HT1080 (cell line): ENCODE measurements around the gene LRPAP1. TPM values are rescaled to one million over a fixed set of nuclear protein-coding genes. Genes with fewer than 3 reads are reported as not detected.
A peak's percentile ranks its signal among the peaks of the same experiment; 100 is the strongest.
"Not testable (repeated sequence)": the region's sequence is repeated elsewhere in the genome, so short reads cannot be mapped to it uniquely, and the experiment has no call there.

Source experiments
- DNase-seq: peaks from one replicate; pipeline ENCODE4 v3.0.0-alpha.2; 2015; ENCODE audit warnings: low read depth
- polyA plus RNA-seq, 2 experiments: library from polyadenylated mRNA; depleted of rRNA; stranded (reverse); fragments of >200 nt; gene quantifications; 2 replicates each; pipeline ENCODE4 v1.2.3, GENCODE V29; 2015
- total RNA-seq: library from RNA; depleted of rRNA; stranded (reverse); fragments of >200 nt; shearing (Covaris generic); gene quantifications from 2 replicates; pipeline ENCODE4 v1.2.3, GENCODE V29; 2014; rRNA removed

Gene LRPAP1, protein sequence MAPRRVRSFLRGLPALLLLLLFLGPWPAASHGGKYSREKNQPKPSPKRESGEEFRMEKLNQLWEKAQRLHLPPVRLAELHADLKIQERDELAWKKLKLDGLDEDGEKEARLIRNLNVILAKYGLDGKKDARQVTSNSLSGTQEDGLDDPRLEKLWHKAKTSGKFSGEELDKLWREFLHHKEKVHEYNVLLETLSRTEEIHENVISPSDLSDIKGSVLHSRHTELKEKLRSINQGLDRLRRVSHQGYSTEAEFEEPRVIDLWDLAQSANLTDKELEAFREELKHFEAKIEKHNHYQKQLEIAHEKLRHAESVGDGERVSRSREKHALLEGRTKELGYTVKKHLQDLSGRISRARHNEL
- 160 and 256 TPM in 2 replicates for total RNA-seq
- polyA plus RNA-seq (2015; cell fraction: cytosol; rRNA removed), result 144 and 192 TPM in 2 replicates
- 196 and 280 TPM in 2 replicates for polyA plus RNA-seq (2015; cell fraction: nucleus; rRNA removed)

DNA sequence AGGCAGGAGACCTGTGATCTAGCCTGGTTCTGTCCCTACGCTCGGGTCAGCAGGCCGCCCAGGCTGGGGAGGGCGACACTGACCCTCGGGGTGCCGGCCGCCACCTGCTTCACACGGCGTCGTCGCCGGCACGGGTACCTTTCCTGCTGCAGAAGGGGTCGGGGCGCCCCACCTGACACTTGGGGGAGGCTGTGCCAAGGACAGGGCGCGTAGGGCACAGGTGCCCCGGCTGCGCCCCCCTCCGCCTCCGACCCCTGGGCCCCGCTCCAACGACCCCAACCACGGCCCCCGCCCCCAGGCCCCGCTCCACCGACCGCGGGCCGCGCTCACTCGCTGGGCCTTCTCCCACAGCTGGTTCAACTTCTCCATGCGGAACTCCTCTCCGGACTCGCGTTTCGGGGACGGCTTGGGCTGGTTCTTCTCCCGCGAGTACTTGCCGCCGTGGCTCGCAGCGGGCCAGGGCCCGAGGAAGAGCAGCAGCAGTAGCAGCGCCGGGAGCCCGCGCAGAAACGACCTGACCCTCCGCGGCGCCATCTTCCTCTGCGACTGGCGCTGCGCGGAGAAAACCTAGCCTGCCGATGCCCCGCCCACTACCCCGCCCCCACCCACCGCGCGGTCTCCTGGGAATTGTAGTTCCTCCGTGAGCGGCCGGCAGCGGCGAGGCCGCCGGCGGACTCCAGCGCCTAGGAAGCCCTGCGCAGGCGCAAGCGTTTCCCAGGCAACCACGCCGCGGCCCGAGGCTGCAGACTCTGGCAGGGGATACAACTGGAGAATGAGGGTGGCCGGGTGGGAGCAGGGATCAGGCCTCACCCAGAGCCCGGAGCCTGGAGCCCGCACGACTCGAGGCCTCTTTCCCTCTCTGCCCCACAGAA is at the start of gene LRPAP1:
LRPAP1 (minus strand) TSS at position 544 of the 872 bp plus-strand sequence; CDS start at position 534, 10 bp downstream.
- DNase-seq, result peak; percentile 74

DNA sequence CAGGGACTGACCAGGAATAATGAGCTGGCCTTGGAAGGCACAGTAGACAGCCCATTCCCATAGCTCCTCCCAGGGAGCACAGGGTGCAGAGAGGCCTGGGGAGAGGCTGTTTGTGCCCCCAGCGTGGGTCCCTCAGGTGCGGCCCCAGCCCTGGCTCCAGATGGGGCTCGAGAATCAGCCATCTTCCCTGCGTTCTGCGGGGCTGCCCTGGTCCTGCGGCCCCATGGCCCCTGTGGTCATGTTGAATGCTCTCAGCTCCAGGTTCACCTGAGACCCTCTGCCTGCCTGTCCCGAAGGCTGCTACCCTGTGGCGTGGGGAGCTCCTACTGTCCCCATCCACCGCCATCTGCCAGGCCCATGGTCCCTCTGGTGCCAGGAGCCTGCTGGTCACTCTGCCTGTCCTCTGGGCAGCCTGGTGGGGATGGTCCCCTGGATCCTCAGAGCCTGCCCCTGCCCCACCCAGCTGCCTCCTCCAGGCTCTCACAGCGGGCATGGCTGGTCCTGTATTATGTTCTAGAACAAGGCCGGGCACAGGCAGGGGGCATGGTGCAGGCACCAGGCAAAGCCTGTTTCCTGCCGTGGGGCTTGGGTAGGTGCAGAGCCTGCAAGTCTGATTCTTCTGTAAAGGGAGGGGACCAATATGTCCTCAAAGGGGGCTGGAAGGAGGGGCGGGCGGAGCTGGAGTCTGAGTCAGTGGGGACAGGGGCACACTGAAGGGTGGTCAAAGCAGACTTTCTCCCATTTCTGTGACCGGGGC is 49.3 kb upstream of the LRPAP1 start:
- not testable (repeated sequence) for DNase-seq

DNA sequence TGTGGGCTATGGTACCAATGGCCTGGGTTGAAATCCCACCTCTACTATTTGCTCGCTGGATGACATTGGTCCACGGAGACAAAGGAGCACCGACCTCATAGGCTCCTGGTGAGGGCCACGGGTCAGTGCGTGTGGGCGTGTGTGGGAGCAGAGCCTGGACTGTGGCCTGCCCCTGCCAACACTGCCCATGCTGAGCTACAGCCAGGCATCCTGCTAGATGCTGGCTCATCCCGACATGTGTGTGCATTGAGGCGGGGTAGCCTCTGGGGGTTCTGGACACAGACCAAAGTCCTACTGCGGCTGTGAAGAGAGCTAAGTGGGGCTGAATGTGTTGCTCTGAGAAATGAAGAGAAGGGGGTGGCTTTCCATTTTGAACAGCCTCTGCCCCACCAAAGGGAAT is 48.6 kb upstream of the LRPAP1 start:
- not testable (repeated sequence) for DNase-seq

DNA sequence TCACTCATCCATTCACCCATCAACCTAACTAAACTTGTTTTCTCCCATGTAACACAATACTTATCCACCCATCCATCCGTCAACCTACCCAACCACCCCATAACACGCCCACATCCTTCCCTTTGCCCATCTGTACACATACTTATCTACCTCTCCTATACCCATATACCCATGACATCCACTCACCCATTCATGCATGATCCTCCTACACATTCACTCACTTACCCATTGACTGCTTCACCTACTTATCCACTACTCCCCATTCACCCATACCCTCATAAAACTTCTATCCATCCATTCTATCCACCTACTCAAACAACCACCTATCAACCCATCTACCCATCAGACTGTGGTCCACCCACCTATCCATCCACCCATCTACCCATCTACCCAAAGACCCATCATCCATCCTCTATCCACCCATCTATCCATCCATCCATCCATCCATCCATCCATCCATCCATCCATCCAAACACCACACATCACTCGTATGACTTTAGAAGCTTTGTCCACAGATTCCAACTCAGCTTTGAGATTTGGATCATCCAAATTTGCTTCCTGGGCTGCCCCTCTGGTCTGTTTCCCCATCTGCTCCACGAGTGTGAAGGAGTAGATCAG is 46.4 kb upstream of the LRPAP1 start:
- DNase-seq, result not testable (repeated sequence)

DNA sequence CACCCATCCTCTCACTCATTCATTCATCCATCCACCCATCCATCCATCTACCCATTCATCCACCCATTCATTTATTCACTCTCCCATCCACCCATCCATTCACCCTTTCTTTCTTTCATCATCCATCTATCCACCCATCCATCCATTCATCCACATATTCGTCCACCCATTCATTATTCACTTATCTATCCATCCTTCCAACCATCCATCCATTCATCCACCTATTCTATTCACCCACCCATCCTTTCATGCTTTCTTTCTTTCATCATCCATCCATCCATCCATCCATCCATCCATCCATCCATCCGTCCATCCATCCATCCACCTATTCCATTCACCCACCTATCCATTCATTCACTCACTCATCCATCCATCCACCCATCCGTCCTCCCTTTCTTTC is 45.8 kb upstream of the LRPAP1 start:
- DNase-seq, result not testable (repeated sequence)

DNA sequence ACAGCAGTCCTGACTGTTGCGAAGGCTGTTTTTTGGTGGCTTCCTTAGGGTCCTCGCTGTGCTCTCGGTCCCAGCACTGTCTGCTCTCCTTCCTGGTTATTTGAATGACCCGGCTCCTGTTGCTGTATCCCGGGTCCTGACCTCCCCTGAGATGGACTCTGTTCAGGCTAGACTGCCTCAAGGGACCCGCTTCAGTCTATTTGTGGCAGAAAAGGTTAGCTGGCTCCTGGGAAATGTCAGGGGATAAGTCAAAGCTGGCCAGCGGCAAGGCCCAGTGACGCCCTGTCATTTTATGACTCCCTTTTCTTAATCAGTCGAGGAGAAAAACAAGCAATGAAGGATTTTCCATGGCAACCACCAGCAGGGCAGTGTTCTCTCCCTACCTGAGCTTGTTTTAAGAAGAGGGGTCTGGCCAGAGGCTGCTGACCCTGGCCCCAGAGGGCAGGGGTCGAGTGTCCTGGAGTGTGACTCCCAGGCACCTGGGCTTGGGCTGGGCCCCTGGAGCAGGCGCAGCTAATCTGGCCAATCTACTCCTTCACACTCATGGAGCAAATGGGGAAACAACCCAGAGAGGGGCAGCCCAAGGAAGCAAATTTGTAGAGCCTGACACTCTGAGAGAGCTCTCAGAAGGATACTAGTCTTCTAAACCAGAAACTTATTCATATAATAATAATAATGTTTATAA is 45.1 kb upstream of the LRPAP1 start:
- not testable (repeated sequence) for DNase-seq

DNA sequence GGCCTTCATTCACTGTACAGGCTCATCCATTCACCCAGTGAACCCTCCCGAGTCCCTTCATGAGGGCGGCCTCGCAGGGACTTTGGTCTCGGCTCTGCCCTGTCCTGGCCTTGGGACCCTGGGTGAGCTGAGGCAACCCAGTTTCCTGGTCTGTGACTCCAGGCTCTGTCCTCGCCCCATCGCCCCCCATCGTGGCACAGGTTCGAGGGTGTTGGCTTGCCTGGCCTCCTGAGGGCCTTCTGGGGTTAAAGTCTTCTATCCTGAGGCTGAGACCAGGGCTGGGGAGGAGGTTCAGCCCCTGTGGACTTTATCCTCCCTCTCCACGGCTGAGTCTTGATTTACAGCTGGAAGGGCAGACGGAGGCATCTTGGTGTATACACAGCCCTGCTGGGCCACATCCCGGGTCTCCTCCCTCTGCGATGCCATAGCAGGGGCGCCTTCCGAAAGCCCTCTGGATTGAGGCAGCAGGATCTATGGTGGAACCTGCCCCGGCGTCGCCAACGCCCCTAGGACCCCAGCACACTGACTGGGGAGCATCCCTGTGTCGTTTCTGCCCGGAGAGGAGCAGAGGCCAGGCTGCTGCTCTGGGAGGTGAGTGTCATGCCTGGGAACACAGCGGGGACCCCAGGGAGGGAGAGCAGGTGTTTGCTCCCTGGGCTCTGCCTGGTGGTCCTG is 44.4 kb upstream of the LRPAP1 start:
- not testable (repeated sequence) for DNase-seq

DNA sequence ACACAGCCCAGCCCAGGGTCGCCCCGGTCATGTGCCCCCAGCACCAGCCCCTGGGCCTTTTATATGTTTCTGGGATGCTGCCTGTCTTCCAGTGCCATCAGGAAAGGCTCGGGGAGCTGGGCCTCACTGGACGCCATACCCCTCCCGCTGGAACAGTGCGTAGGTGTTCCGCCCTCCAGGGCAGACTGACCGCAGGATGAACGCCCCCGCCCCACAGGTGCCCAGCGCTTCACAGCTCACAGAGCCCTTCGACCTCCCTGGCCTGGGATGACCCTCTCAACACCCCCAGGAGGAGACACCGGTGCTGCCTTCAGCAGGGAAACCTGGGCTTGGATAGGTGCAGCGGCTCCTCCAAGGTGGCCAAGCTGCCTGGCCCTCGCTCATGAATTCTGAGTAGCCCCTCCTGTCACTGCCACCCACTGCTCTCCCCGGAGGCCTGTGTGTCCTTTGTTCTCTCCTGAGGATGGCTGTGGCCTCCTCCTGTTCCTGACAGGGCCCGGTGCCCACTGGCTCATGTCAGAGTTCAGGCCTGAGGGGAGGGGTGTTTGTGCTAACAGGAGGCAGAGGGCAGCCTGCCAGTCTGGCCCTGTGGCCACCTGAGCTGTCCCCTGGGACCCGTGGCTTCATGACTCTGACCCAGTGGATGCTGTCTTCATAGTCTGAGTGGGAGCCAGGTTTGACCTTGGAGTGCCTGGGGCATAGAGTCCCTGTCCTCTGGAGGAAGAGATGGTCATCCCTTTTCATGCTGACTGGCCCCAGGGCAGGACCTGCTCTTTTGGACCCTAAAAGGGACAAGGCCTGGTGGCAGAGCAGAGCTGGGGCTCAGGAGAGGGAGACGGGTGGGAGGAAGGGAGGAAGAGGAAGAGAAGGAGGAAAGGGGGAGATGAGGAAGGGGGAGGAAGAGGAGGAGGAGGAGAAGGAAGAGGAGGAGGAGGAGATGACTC is 43.5 kb upstream of the LRPAP1 start:
- DNase-seq, result not testable (repeated sequence)

DNA sequence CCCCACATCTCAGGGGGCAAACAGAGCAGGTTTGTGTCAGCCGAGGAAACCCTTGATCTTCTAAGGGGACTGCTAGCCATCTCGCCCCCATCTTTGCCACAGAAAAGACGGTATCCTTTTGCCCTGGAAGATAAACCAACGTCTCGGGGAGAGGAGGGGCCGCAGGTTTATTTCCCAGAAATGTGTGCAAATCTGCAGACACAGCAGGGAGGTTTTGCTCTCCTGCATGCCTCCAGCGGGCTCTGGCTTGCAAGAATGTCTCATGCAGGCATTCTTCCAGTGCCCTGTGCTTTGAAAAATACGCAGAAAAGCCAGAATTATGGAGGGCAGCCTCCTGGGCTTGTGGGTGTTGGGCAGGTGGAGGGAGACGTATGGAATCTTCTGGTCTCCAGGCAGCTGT is 42.6 kb upstream of the LRPAP1 start:
- DNase-seq, result not testable (repeated sequence)

DNA sequence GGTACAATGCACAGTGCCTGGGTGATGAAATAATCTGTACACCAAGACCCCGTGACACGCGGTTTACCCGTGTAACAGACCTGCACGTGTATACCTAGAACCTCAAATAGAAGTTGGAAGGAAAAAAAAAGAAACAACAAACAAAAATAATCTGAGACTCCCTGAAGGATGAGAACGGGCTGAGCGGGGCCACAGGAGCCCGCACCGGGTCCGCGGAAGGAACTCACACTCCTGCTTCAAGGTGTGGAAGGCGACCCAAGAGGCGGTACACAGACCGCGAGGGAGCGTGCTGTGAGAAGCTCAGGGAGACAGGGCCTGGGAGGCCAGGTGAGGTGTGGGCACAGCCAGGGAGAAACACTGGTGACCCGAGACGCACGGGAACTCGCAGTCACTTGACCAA is 42.1 kb upstream of the LRPAP1 start:
- not testable (repeated sequence) for DNase-seq

DNA sequence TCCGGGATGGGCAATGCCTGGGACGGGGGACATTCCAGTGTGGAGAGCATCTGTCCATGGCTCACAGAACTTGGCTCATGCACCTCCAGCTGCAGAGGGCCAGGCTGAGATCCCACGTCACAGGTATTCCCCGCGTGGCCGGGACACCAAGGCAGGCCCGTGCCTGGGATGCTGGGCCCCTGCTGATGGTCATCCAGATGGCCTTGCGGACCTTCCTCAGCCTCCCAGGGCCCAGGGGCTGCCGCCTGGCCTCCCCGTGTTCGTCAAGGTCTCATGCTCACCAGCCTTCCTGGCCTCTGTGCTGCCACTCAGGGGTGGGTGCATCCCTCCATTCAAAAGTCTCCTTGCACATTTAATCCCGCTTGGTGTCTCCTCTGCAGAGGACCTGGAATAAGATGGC is 40.9 kb upstream of the LRPAP1 start:
- DNase-seq, result no peak

DNA sequence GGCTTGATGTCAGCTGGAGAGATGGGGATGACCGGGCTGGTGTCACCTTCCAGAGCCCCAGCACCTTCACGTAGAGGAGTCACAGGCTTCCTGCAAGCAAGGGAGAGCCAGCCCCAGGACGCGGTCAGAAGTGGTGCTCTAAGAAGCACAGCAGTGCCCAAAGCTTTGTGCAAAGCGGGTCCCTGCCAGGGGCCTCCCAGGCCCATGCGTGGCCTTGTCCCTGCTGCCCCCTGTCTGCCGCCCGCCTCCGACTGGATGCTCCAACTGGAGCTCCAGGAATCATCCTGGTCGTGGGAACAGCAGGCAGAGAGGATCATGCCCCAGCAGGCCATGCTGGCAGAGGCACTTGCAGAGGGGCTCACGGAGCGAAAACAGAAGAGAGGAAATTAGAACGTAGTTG is 40.1 kb upstream of the LRPAP1 start:
- no peak for DNase-seq

DNA sequence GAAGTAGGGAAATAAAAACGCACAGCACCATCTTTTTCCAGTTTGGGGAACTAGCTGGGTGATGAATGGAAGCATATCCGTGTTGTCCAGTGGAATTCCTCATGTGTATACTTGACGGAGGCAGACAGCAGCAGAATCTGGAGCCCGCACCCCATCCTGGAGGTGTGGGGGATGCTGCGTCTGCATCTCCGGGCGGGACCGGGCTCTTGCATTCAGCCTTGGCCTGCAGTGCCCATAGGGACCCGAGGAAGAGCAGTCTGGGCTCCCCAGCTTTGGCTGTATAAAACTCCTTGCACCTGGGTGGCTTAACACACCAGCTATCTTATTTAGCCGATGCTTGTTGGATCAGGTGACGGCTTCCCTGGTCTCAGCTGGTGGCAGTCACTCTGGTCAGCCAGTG is 39.7 kb upstream of the LRPAP1 start:
- DNase-seq, result no peak

DNA sequence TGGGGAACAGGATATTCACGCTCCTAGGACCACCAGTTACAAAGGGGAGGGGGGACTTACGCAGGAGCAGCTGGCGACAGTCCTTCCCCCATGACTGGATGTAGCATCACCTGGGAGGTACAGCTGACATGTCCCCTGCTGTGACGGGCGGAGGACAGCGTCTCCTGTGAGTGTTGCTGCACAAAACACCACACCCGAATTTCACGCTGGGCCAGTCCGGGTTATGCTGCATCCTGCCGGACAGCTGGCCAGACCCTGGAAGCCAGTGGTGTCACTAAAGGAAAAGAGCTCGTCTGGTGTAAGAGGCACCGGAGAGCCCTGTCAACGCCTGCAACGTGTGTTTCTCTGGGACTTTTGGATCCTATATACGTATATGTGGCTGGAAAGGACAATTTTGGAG is 38.7 kb upstream of the LRPAP1 start:
- DNase-seq, result not testable (repeated sequence)

DNA sequence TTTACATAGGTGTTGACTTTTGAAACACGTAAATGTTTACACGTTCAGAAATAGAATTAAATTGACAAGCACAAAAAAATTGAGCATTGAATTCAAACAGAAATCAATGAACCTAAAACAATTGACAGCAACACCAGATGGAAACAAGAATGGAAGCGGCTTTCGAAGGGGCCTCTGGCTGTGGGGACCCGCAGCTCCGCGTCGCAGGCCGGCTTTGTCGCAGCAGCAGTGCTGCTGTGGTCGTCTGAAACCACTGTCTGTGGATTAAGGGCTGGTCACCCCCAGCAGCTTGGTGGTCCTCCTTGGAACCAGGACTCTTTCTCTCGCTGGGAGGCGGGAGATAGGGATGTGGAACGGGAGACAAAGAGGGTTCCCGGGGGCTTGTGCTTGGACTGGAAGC is 37.4 kb upstream of the LRPAP1 start:
- DNase-seq, result not testable (repeated sequence)

DNA sequence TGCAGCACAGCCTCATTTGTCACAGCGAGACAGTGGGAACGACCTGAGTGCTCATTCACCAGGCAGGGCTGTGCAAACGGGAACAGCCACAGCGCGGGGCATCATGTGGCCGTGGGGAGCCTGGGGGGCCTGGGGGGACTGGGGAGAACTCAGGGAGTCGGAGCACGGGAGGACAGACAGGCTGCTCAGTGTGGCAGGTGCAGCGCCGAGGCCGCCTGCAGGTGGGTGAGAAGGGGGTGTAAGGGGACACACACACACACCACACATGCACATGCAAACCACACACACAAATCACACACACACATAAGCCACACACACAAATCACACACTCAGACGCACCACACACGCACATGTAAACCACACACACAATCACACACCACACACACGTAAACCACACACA is 34.5 kb upstream of the LRPAP1 start:
- DNase-seq, result not testable (repeated sequence)

DNA sequence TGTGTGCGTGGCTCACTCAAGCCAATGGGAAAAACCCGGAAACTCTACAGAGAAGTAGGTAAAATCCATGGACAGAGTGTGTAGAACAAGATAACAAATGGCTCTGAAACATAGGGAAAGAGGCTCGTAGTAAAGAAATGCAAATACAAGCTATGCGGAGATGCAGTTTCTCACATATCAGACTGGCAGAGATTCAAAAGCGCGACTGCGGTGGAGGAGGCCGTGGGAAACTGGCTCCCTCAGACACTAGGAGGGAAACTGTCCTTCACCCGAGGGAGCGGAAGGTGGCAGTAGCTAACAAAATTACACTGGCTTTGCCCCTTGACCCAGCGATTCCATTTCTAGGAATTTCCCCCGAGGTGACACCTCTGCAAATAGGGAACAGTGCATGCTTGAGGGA is 34.1 kb upstream of the LRPAP1 start:
- DNase-seq, result not testable (repeated sequence)

DNA sequence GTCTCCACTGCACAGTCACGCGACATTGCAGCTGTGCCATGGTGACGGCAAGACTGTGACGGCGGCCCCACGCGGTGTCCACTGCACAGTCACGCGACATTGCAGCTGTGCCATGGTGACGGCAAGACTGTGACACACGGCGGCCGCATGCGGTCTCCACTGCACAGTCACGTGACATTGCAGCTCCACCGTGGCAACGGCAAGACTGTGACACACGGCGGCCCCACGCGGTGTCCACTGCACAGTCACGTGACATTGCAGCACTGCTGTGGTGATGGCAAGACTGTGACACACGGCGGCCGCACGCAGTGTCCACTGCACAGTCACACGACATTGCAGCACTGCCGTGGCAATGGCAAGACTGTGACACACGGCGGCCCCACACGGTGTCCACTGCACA is 32.7 kb upstream of the LRPAP1 start:
- DNase-seq, result not testable (repeated sequence)

DNA sequence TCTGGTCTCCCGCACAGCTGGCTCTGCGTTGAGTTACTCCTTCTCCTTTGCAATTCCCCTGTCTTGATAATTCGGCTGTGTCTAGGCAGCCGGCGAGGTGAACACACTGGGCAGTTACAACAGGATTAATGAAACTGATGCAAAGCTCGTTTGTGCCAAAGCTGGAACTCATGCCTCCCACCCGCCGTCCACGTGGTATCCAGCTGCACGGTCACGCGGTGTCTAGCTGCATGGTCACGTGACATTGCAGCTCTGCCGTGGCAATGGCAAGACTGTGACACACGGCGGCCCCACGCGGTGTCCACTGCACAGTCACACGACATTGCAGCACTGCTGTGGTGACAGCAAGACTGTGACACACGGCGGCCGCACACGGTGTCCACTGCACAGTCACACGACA is 31.2 kb upstream of the LRPAP1 start:
- no peak for DNase-seq
